ENCODE results near the gene STING1.

Gene STING1

DNA sequence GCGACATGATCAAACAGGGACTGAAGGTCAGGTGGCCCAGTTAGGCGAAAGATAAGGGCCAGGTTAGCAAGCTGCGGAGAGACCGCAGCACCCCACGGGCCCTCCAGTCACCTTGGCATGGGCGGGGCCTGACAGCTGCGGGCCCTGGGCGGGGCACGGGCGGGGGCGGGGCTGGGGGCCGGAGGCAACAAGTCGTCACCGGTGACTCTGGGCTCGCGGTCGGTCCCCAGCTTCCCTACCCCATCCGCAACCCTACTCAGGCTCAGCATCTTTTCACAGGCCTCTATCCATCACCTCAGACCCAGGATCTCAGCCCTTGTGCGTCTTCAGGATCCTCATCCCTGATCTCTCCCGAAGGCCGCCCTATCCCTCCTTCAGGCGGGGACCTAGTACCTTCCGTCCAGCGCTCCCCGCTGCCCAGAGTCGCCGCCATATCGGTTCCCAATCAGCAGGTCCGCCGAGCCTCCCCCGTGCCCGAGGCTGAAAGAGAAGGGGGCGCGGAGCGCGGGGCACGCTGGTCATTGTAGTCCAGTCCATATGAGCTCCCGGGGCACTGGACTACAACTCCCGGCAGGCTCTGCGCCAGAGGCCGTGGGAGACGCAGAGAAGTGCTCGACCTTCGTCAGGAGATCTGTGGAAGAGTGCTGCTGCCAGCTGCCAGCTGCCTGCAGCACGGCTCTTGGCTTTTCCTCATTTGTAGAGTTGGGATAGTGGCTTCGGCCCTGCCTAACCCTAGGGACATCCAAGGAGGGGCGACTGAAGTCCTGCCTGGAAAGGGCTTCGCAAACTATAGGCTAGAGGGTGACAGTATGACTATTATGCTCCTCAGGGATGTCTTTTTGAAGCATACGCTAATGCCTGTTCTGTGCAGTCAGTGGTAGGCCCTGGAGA lies 43.3 kb downstream of the STING1 start, which contains the start of gene DNAJC18:
DNAJC18 (minus strand) TSS at position 513 of the 891 bp plus-strand sequence; CDS start at position 433, 80 bp downstream.
- peak; percentile 91 for DNase-seq (ENCODE audit: low spot score)

DNA sequence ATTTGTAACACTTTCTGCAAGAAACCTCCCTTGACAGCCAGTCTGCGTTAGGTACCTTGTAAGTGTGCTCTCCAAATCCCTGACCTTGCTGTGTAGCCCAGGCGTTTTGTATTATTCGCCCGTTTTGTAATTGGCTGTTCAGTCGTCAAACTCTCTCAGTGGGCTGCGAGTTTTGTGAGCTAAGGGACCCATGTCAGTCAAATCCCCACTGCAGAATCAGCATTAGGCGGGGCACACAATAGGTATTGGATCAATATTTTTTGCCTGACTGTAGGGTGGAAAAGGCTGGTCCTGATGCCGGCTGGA lies 43.9 kb downstream of the STING1 start:
- DNase-seq (ENCODE audit: low spot score), result no peak

DNA sequence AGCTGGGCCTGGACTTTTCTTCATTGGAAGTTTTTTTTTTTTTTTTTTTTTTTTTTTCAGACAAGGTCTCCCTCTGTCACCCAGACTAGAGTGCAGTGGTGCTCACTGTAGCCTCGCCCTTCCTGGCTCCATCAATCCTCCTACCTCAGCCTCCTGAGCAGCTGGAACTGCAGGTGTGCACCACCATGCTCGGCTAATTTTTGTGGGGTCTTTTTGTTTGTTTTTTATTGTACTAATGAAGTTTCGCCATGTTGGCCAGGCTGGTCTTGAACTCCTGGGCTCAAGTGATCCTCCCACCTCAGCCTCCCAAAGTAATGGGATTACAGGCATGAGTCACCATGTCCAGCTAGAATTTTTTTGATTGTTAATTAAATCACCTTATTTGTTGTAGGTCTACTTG lies 46.9 kb downstream of the STING1 start:
- no peak for DNase-seq (ENCODE audit: low spot score)

DNA sequence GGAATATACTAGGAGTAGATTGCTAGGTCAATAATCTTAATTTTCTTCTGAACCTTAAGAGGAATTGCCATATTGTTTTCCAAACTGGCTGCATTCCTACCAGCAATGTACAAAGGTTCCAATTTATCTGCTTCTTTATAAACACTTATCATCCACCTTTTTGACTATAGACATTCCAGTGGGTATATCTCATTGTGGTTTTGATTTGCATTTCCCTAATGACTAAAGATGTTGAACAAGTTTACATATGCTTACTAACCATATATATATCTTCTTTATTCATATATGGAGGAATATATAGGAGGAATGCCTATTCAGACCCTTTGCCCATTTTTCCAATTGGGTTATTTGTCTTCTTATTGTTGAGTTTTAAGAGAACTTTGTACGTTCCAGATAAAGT lies 50.9 kb downstream of the STING1 start:
- no peak for DNase-seq (ENCODE audit: low spot score)

DNA sequence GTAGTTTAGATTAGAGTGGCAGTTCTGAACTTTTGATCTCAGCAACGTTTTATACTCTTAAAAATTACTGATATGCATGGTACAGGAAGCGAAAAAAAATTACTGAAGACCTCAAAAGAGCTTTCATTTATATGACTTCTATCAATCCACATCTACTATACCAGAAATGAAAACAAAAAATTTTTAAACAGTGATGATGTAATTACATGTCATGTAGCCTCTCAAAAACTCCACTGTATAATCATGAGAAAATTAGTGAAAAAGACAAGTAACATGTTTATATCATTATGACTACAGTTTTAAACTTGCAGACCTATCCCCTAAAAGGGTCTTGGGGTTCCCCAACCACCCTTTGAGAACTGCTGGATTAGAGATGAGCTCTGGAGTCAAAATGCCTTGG lies 52.5 kb downstream of the STING1 start:
- DNase-seq (ENCODE audit: low spot score), result no peak

DNA sequence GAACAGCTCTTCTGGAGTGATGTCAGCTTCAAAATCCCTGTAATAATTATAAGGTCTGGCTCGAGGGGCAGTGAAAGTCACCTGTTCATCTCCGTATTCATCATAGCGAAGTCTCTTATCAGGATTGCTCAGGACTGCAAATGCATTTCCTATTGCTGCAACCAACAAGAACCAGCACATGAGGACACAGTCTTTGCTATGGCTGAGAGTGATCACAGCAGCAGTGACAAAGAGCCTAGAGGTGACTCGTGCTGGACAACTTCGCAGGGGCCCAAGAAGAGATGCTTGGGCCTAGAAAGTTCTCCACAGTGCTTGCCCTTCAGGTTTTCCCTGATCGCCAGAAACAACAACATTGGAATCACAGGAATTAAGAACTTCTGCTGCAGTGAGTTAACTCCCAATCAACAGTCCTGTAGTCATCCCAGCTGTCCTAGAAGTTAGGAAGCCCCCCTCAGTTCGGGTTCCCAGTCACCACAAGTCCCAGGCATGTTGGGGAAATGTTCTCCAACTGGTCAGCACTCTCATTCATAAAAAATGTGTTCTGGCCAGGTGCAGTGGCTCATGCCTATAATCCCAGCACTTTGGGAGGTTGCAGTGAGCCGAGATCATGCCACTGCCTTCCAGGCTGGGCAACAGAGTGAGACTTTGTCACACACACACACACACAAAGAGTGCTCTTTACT lies 56.2 kb downstream of the STING1 start:
- no peak for DNase-seq (ENCODE audit: low spot score)

Data from LoVo (cell line).